HS-27A (cell line): ENCODE data around the gene EDARADD.
"Not testable (repeated sequence)": the region's sequence is repeated elsewhere in the genome, so short reads cannot be mapped to it uniquely, and the experiment has no call there.

Source experiments
- DNase-seq: peaks from one replicate; pipeline ENCODE4 v3.0.0-alpha.2; 2012; ENCODE audit warnings: low read depth, missing footprints

EDARADD gene

DNA sequence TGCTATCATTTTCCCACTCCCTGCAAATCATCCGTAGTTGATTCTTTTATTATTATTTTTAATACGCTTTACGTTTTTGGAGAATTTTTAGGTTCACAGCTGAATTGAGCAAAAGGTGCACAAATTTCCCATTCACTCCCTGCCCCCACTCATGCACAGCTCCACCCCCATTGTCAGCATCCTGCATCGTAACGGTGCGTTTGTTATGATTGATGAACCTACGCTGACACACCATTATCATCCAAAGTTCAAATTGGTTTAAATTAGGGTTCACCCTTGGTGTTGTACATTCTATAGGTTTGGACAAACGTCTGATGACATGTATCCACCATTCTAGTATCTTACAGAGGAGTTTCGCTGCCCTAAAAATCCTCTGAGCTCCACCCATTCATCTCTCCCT is 44.5 kb downstream of the EDARADD start:
- DNase-seq = no peak

DNA sequence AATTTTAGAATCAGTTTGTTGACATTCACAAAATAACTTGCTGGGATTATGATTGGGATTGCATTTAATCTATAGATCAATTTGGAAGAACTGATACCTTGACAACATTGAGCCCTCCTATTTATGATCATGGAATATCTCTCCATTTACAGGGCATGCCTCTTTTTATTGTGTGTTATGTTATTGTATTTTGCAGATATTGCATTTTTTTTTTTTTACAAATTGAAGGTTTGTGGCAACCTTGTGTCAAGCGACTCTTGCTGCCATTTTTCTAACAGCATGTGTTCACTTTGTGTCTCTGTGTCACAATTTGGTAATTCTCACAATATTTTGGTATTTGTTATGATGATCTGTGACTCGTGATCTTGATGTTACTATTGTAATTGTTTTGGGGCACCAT is 46.3 kb downstream of the EDARADD start:
- DNase-seq = no peak

DNA sequence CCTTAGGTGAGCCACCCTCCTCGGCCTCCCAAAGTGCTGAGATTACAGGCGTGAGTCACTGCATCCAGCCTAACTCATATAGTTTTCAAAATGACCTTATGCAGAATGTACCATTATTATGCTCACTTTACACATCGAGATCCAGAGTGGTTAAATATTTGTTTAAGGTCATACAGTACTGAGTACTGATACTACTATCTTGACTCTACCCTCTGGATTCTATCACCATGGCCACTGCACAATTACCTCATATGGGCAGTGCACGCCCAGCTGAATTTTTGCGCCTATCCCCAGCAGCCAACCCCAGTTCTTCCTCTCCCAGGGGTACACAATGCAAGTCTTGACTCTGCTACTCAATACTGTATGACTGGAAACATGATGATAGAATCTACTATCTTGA is 56.7 kb downstream of the EDARADD start:
- no peak for DNase-seq

DNA sequence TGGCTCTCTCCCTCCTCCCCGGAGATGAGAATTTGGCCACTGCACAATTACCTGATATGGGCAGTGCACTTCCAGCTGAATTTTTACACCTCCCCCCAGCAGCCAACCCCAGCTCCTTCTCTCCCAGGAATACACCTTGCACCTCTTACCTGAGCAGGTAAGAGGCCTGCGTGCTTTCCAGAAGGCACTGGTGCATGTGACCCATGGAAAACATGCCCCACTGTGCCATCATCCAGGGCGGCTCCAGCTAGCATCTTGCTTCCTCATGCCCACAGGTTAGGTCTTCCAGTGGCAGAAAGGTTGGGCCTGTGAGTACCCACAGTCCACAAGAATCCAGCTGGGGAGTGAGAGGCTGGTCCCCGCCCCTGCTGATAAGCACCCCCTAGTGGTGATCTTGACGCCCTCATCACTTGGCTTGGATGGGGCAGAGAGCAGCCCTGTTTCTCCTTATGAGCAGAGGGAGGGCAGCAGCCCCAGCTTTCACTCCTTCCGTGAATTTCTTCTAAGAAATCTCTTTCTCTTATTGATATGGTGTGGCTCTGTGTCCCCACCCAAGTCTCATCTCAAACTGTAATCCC is 57.8 kb downstream of the EDARADD start:
- DNase-seq = no peak

DNA sequence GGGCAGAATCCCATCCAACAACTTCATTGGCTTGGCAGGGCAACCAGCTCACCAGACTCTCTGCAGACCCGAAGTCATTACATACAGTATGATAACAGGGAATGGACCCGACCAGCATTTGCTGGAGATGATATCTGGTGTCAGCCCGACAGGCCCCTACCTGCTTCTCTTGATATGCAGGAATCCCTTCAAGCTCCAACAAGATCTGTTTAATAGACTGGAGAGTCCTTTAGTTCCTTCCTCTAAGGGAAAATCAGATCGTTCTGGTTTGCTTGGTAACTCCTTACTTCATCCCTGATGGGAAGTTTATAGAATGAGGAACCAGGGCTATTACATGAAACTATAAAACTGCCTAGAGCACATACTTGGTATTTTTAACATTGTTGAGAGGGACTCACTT is 61.2 kb downstream of the EDARADD start:
- DNase-seq = no peak

DNA sequence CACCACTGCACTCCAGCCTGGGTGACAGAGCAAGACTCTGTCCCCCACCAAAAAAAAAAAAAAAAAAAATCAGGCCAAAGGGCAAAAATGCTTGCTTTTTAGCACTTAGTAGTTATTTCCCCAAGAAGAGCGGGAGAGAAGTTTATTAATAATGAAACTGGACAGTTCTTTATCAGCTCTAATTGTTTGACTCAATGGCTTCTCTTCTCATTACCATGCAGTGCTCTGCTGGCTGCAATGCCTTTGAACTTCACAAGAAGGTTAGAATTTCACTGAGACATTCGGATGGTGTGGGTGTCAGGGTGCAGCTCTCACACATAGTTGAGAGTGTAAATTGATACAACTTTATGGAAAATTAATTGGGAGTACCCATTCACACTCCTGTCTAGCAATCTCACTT is 63.7 kb downstream of the EDARADD start:
- no peak for DNase-seq

DNA sequence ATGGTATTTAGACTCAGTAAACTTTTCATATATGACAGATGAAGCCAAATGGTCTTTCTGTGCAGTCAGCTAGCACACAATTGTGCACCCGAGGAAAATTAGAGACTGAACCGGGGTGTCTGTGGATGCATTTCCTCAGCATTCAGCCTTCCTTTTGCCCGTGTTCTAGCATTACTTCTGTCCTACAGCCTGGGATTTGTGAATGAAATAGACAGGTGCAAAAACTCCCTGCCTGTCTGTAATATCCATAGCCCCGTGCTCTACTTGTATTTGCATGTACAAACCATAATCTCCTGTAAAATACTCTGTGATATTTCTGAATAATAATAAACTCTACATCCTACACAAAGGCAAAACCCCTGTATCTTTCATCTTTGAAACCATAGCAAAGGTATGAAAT is 64.9 kb downstream of the EDARADD start:
- no peak for DNase-seq

DNA sequence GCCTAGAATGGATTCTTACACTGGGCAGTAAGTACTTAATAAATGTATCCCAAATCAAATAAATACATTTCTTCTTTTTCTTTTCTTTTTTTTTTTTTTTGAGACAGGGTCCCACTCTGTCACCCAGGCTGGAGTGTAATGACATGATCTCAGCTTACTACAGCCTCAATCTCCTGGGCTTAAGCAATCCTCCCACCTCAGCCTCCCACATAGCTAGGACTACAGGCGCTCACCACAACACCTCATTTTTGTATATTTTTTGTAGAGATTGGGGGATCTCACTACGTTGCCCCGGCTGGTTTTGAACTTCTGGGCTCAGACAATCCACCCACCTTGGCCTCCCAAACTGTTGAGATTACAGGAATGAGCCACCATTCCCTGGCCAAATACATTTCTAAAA is 66.0 kb downstream of the EDARADD start:
- no peak for DNase-seq

DNA sequence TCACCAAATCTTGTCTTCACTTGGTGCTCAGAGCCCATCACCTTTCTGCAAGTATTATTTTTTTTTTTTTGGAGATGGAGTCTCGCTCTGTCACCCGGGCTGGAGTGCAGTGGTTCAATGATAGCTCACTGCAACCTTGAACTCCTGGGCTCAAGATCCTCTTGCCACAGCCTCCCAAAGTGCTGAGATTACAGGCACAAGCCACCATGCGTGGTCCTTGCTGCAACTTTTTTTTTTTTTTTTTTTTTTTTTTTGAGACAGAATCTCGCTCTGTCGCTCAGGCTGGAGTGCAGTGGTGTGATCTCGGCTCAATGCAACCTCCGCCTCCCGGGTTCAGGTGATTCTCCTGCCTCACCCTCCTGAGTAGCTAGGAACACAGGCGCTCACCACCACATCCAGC is 70.1 kb downstream of the EDARADD start:
- DNase-seq = not testable (repeated sequence)

DNA sequence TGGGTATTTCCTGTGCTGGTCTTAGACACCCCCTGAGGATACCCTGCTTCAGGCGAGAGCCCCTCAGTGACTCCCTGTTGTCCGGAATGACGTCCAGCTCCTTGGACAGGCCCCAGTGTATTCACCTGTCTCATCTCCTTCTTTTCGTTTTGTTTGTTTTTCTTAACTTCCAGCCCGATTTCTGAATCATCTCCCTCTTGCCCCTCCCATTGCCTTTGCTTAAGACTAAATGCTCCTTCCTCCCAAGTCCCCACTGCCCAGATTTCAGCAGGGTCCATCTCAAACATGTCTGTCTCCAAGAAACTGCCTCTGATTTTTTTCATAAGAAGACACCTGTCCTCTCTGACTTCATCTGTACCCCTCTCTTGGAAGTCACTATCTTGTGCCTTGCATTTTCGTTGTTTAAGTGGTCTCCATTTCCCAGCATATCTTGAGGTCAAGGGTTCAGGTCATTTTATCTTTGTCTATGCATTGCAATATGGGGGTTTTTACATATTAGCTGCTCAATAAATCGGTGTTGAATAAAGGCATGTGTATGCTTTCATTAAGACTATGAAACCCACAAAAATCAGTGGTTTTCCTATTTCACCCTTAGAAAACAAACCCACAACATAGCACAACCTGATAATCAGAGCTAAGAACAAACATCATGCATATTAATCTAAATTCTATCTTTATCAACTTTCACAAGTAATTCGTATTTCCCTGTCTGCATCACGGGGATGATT is 71.3 kb downstream of the EDARADD start:
- DNase-seq = no peak

DNA sequence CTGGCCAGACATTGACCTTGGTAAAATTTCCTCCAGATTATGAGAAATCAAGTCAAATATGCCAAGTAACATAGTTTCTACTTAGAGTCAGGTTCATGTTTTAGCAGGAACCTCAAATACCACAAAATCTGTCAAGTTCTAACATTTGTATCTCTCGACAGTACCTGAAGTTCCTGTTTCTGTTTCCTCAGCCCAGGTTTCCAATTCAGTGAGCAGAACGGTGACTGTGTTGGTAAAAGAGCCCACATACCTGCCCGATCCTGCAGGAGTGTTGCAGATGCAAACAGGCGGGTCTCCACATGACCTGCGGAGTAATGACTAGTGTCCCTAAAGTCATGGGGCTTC is 71.8 kb downstream of the EDARADD start:
- no peak for DNase-seq

DNA sequence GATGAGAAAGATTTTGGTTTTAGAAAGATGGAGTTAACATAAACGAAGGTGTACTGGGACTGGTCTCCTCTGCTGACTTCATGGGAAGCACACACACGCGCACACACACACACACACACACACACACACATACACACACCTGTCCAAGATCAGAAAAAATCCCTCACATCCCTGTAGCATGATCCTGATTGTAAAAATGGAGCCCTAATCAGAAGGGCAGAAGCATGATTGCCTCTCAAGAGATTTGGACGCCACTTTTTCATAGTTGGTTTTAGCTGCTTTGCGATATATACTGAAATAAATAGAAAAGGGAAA is 73.2 kb downstream of the EDARADD start:
- no peak for DNase-seq

DNA sequence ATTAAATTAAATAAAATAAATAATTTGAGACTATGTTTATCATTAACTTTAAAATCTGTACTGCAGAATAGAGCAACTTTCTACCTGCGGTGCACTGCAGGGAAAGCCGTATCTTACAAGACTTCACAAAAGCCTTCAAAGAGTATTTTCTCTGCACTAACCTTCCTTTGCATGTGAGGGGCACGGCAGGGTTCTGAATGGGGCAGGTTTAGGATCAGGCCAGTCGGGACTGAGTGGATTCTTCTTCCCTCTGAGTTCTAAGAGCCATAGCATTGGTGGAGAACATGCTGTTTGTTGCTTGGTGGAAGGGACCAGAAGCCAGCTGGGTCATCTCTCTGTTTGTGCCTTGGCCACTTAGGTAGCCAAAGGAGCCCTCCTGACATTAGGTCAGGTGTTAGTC is 74.5 kb downstream of the EDARADD start:
- DNase-seq = no peak

DNA sequence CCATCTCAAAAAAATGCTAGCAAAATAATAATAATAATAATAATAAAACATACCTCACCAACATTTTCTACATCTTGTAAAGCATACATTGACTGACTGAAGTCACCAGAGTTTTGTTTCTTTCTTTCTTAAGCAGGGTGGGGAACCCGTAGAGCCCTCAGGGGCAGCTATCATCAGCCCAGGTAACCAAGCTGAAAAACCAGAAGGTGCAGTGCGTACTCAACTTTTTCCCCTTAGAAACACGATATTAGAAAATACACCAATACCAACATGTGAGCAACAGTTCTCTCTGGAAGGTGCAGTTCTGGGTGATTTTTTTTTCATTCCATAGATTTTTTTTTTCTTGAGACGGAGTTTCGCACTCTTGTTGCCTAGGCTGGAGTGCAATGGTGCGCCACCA is 75.4 kb downstream of the EDARADD start:
- no peak for DNase-seq

DNA sequence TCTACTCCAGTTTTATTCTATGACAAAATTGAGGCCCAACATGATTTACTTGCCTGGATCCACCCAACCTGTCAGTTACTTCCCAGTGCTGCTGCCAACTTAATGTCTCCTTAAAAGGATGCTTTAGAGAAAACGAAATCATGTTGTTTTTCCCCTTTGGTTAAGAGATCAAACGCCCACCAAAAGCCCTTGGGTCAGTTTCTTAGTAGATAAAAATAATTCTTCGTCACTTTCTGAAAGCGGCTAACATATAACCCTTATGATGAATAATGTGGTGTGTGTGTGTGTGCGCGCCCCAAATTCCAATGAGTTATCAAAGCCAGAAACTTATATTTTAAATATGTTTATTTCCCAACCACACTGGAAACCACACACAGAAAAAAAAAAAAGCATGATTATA is 77.0 kb downstream of the EDARADD start:
- DNase-seq = no peak

DNA sequence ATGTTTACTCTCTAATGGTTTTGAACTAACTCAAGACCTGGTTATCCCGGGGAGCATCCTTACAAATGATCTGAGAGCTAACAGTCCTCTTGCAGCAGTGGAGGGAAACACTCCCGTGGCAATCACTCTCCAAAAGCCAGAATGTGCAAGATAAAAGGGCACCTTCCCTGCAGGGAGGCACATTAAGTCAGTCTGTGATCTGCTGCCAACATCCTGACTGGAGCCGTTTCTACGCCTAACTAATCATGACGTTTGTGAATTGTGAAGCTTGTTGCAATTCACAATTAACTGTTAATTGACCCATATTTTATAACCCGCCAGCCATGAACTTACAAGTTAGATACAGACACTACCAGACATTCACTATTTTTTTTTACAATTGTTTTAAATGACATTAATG is 77.6 kb downstream of the EDARADD start:
- DNase-seq = no peak

DNA sequence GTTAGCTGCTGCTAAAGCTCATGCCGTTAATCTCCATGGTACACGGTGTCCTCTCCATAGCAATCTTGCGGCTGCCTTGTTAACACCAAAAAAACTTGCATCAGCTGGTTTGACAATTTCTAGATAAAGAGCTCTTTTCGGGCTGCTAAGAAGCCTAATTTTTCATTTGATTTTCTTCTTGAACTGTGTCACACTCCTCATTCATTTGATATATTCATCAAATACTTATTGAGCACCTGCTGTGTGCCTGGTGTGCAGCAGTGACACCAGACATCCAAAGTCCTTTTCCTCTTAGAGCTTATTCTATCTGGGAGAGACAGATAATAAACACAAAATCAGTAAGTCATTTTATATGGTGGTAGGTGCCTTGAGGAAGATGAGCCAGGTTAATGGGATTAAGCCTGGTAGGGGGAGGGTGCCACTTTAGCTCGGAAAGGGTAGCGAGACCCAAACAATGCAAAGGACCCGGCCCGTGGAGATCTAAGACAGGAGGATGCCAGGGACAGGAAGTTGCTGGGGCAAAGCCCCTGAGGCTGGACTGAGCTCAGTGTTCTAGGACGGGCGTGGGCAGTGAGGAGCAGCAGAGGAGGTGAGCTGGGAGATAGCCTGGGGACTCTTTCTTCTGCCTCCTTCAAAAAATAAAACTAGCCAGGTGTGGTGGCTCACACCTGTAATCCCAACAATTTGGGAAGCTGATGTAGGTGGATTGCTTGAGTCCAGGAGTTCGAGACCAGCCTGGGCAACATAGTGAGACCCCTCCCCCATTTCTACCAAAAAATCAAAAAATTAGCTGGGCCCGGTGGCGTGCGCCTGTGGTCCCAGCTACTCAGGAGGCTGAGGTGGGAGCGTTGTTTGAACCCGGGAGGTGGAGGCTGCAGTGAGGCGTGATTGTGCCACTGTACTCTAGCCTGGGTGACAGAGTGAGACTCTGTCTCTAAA is 79.0 kb downstream of the EDARADD start:
- no peak for DNase-seq

DNA sequence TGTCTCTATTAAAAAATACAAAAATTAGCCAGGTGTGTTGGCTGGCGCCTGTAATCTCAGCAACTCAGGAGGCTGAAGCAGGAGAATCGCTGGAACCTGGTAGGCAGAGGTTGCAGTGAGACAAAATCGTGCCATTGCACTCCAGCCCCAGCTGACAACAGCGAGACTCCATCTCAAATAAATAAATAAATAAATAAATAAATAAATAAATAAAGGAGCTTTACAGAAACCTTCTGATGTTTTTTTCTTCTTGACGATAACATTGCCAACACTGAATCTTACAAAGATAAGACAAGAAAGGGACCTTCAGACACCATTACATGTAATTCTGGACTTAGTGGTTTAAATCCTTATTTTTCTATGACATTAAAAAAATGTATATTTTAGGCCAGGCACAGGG is 81.9 kb downstream of the EDARADD start:
- DNase-seq = no peak

DNA sequence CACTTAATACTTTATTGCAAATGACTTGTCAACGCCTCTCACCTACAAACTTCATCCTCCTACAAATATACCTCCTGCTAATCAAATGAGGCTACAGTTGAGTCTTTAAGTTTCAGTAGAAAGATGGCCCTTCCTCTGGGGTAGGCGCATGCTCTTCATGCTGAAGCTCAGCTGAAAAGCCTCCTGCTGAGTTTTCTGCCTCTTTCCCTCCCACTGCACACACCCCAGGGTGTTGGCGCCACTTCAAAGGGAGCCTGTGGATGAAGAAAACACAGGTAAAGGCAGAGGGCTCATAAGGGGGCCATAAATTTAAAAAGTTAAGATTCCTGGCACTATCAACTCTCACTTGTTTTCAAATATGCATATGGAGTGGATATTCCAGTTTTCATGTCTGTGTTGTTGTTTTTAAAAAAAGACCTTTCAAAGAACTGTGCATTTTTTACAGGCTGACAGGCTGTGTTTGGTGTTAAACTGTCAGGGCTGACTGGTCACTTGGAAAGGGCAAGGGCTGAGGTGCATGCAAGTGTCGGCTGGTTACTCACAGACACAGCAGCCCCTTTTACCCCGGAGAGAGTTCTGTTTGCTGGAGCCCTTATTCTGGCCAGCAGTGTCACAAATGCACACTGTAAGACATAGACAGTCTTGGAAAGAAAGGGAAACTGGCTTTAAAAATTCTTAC is 86.8 kb downstream of the EDARADD start:
- no peak for DNase-seq

DNA sequence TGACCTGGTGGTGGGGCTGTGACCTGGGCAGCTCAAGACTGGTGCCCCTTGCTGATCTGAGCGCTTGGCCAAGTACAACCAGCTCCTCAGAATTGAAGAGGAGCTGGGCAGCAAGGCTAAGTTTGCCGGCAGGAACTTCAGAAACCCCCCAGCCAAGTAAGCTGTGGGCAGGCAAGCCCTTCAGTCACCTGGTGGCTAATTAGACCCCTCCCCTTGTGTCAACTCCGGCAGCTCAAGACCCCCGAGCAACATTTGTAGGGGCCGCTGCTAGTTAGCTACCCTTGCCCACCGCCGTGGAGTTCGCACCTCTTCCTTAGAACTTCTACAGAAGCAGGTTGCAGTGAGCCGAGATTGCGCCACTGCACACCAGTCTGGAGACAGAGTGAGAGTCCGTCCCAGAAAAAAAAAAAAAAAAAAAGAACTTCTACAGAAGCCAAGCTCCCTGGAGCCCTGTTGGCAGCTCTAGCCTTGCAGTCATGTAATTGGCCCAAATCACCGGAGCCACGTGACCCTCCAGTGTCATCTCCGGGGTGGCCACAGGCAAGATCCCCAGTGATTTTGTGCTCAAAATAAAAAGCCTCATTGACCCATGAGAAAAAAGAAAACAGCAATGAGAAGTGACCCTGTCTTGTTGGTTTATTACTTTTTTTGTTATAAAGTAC is 90.4 kb downstream of the EDARADD start:
- DNase-seq = no peak

DNA sequence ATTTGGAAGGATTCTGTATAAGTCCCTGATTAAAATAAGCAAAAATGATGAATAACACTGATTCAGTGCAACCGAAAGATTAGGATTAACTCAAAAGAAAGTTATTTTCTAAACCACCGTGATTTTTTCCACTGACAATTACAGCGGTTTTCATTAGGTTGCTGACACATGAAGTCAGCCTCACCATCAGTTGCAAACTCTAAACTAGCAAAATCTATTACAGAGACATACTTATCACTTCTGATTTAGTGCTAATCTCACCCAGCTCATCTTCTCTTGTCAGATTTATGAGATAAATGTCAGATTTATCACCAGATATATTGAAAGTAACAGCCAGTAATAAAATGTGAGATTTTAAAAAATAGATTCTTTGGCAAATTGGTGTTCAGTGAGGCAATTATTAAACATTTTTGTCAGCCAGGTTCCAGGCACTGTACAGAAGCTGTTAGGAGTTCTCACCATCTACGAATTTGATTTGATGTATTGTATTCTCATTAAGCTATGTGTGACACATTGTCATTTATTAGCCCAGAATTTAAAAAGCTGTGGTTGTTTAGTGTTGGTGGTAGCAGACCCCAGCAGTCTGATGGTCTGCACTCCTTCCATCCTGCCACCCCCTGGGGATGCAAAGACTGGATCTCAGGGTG is 92.4 kb downstream of the EDARADD start:
- DNase-seq = no peak

DNA sequence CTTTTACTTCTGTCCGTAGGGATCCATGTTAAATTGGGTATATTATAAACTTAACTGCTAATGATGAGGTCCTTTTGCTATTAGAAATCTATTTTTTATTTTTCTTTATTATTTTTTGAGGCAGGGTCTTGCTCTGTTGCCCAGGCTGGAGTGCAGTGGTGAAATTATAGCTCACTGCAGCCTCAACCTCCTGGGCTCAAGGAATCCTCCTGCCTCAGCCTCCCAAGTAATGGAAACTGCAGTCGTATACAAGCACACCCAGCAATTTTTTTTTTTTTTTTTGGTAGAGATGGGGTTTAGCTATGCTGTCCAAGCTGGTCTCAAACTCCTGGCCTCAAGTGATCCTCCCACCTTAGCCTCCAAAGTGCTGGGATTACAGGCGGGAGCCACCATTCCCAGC is 95.1 kb downstream of the EDARADD start:
- DNase-seq = not testable (repeated sequence)
